Transverse colon (tissue), 3 donors: ENCODE measurements around the gene ANAPC4.

Experiments used
- POLR2A ChIP-seq: fragments of 450-650 bp; IDR thresholded peaks from one replicate; pipeline ENCODE4 v1.6.1; 2016; ENCODE audit warnings: antibody characterized with exemption, mild to moderate bottlenecking, moderate library complexity
- TF ChIP-seq, protein P1 (sequence below), 5 experiments: fragments of 200-600 bp in 3 of 5; fragments of 450-650 bp in 2 of 5; sonication (generic) in 3 of 5; IDR thresholded peaks; 1 replicate in 2 of 5; 2 replicates in 3 of 5; pipeline ENCODE4 v1.5.1; 2016 to 2017; ENCODE audit warnings: antibody characterized with exemption in 5 of 5, inconsistent platforms in 3 of 5, mild to moderate bottlenecking in 2 of 5, moderate library complexity in 1 of 5

DNA sequence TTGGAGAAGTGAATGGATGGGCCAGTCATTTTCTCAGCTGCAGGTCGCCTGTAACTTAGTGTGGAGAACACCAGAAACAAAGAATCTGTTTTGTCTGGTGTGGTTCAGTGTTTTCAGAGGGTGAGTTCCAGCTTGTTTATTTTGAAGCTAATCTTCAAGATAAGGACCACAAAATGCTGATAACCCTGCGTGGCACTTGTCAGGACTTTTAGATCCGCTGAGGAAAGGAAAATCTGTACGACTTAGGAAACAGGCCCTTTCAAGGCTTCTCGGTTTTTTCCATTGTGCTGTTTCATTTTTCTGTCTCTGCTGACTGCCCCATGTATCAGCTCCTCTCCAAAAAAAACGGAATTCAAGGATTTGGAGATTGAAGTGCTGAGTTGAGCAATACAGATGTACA is 8.7 kb upstream of the ANAPC4 start:
- TF ChIP-seq, protein P1, sequence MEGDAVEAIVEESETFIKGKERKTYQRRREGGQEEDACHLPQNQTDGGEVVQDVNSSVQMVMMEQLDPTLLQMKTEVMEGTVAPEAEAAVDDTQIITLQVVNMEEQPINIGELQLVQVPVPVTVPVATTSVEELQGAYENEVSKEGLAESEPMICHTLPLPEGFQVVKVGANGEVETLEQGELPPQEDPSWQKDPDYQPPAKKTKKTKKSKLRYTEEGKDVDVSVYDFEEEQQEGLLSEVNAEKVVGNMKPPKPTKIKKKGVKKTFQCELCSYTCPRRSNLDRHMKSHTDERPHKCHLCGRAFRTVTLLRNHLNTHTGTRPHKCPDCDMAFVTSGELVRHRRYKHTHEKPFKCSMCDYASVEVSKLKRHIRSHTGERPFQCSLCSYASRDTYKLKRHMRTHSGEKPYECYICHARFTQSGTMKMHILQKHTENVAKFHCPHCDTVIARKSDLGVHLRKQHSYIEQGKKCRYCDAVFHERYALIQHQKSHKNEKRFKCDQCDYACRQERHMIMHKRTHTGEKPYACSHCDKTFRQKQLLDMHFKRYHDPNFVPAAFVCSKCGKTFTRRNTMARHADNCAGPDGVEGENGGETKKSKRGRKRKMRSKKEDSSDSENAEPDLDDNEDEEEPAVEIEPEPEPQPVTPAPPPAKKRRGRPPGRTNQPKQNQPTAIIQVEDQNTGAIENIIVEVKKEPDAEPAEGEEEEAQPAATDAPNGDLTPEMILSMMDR (IDR thresholded peaks at IDR 0.05) = no peak
- no peak for TF ChIP-seq POLR2A
